ENCODE data around the gene DCAF15. TPM values are rescaled to one million over a fixed set of nuclear protein-coding genes. Genes with fewer than 3 reads are reported as not detected.
"Not testable (repeated sequence)": the region's sequence is repeated elsewhere in the genome, so short reads cannot be mapped to it uniquely, and the experiment has no call there.

The DCAF15 gene
- total and polyA plus RNA-seq, 8 donors: 7.1 to 37.3 (median 25.8) TPM

GRCh38 chr19:13968999-13969398, 16.7 kb downstream of the DCAF15 start:
- DNase-seq: no peak
- Histone ChIP-seq H3K36me3 (peaks cover 60 to 100% (median 98%) of the 10 kb centered on the region in 4 donors), H3K9me3 (no peaks in the 10 kb centered on the region), H3K4me1 (no peaks in the 10 kb centered on the region), H3K27me3 (no peaks in the 10 kb centered on the region), H3K27ac (no peak overlapping the region), H3K4me3 (no peak overlapping the region)
- TF ChIP-seq CTCF (IDR thresholded peaks at IDR 0.05) (no peak), POLR2AphosphoS5 (IDR thresholded peaks at IDR 0.05) (no peak), POLR2A (IDR thresholded peaks at IDR 0.05) (no peak), EP300 (IDR thresholded peaks at IDR 0.05) (no peak)
- intact Hi-C loops (cut with DNase I; ENCODE audit: low total_unique reads): no loop called here
- 90 to 94% (median 93%) methylated on average over 18 of the region's 18 CpGs for WGBS, 5 donors

GRCh38 chr19:13969897-13970296, 17.6 kb downstream of the DCAF15 start:
- no peaks in the 10 kb centered on the region for H3K9me3 ChIP-seq
- no peaks in the 10 kb centered on the region for H3K27me3 ChIP-seq
- H3K27ac ChIP-seq: no peak overlapping the region
- peaks cover 60 to 100% (median 96%) of the 10 kb centered on the region in 4 donors for H3K36me3 ChIP-seq
- no peak for DNase-seq
- intact Hi-C loops (cut with DNase I; ENCODE audit: low total_unique reads): no loop called here
- no peak overlapping the region for H3K4me3 ChIP-seq
- TF ChIP-seq EP300 (IDR thresholded peaks at IDR 0.05) (no peak), POLR2A (IDR thresholded peaks at IDR 0.05) (no peak), POLR2AphosphoS5 (IDR thresholded peaks at IDR 0.05) (no peak), CTCF (IDR thresholded peaks at IDR 0.05) (no peak)
- WGBS, 5 donors: 85 to 94% (median 90%) methylated on average over 15 to 18 of the region's 18 CpGs
- H3K4me1 ChIP-seq: no peaks in the 10 kb centered on the region

GRCh38 chr19:13971868-13972267, 19.6 kb downstream of the DCAF15 start:
- H3K9me3 ChIP-seq; H3K27me3 ChIP-seq; H3K4me1 ChIP-seq; DNase-seq; intact Hi-C loops (cut with DNase I; ENCODE audit: low total_unique reads); H3K4me3 ChIP-seq; H3K27ac ChIP-seq: not testable (repeated sequence)
- peaks cover 44 to 100% (median 94%) of the 10 kb centered on the region in 4 donors for H3K36me3 ChIP-seq
- WGBS, 5 donors: 81 to 97% (median 89%) methylated on average over 14 to 15 of the region's 15 CpGs

- intact Hi-C loops (cut with DNase I; ENCODE audit: low total_unique reads): no loop called here
- no peak for DNase-seq
- no peak overlapping the region for H3K27ac ChIP-seq
- no peak overlapping the region for H3K4me3 ChIP-seq
- TF ChIP-seq POLR2AphosphoS5 (IDR thresholded peaks at IDR 0.05): no peak
- TF ChIP-seq POLR2A (IDR thresholded peaks at IDR 0.05): no peak
- no peak for TF ChIP-seq CTCF (IDR thresholded peaks at IDR 0.05)
- TF ChIP-seq EP300 (IDR thresholded peaks at IDR 0.05): no peak
- no peaks in the 10 kb centered on the region for H3K27me3 ChIP-seq
- H3K9me3 ChIP-seq: no peaks in the 10 kb centered on the region
- H3K4me1 ChIP-seq: no peaks in the 10 kb centered on the region
- H3K36me3 ChIP-seq: peaks cover 38 to 95% (median 89%) of the 10 kb centered on the region in 4 donors
- WGBS, 5 donors: 91 to 97% (median 92%) methylated on average over 16 to 37 of the region's 37 CpGs
Observed at GRCh38 chr19:13972368-13973155, 20.3 kb downstream of the DCAF15 start.

GRCh38 chr19:13973479-13973878, 21.2 kb downstream of the DCAF15 start:
- H3K27me3 ChIP-seq; H3K4me1 ChIP-seq; H3K4me3 ChIP-seq; H3K9me3 ChIP-seq; H3K27ac ChIP-seq; intact Hi-C loops (cut with DNase I; ENCODE audit: low total_unique reads); DNase-seq: not testable (repeated sequence)
- H3K36me3 ChIP-seq: peaks cover 29 to 86% (median 83%) of the 10 kb centered on the region in 4 donors
- WGBS, 5 donors: 90 to 99% (median 96%) methylated on average over 3 of the region's 3 CpGs
